ENCODE data around the gene TCEANC2.

Gene TCEANC2

GRCh38 chr1:54009406-54009805 is 44.0 kb upstream of the TCEANC2 start:
- no peak for TF ChIP-seq EZH2 (IDR thresholded peaks at IDR 0.05; ENCODE audit: borderline replicate concordance, low read length)
- TF ChIP-seq CTCF (IDR thresholded peaks at IDR 0.05; ENCODE audit: low read length): no peak
- Histone ChIP-seq H3F3A (ENCODE audit: insufficient read depth, low read length) (no peaks in the 10 kb centered on the region), H4K20me1 (ENCODE audit: insufficient read depth, low read length) (no peaks in the 10 kb centered on the region), H3K36me3 (ENCODE audit: insufficient read depth, low read length) (no peaks in the 10 kb centered on the region), H3K27me3 (ENCODE audit: insufficient read depth, low read length) (peaks cover 6% of the 10 kb centered on the region; the same call in 1 of the 2 replicates), H3K9me2 (ENCODE audit: low read depth, low read length) (no peaks in the 10 kb centered on the region), H3K79me2 (ENCODE audit: insufficient read depth, low read length) (no peaks in the 10 kb centered on the region), H3K9ac (ENCODE audit: low read length) (no peak overlapping the region), H3K4me1 (ENCODE audit: insufficient read depth, low read length, severe bottlenecking) (no peaks in the 10 kb centered on the region), H3K9me3 (ENCODE audit: low read length) (no peaks in the 10 kb centered on the region), H3K4me3 (ENCODE audit: low read depth, low read length, poor library complexity, severe bottlenecking) (no peak overlapping the region), H2AFZ (ENCODE audit: low read length) (no peak overlapping the region), H3K4me2 (ENCODE audit: low read length) (no peak overlapping the region), H3K27ac (ENCODE audit: low read depth, low read length, poor library complexity, severe bottlenecking) (no peak overlapping the region)

- H3K9me2 ChIP-seq (ENCODE audit: low read depth, low read length): no peaks in the 10 kb centered on the region
- H3K9me3 ChIP-seq (ENCODE audit: low read length): no peaks in the 10 kb centered on the region
- peaks cover 6% of the 10 kb centered on the region; the same call in 1 of the 2 replicates for H3K27me3 ChIP-seq (ENCODE audit: insufficient read depth, low read length)
- no peak overlapping the region for H3K9ac ChIP-seq (ENCODE audit: low read length)
- no peak overlapping the region for H3K4me3 ChIP-seq (ENCODE audit: low read depth, low read length, poor library complexity, severe bottlenecking)
- no peak for TF ChIP-seq CTCF (IDR thresholded peaks at IDR 0.05; ENCODE audit: low read length)
- TF ChIP-seq EZH2 (IDR thresholded peaks at IDR 0.05; ENCODE audit: borderline replicate concordance, low read length): no peak
- H2AFZ ChIP-seq (ENCODE audit: low read length): no peak overlapping the region
- no peaks in the 10 kb centered on the region for H3K36me3 ChIP-seq (ENCODE audit: insufficient read depth, low read length)
- no peak overlapping the region for H3K27ac ChIP-seq (ENCODE audit: low read depth, low read length, poor library complexity, severe bottlenecking)
- H4K20me1 ChIP-seq (ENCODE audit: insufficient read depth, low read length): no peaks in the 10 kb centered on the region
- no peaks in the 10 kb centered on the region for H3K79me2 ChIP-seq (ENCODE audit: insufficient read depth, low read length)
- H3K4me1 ChIP-seq (ENCODE audit: insufficient read depth, low read length, severe bottlenecking): no peaks in the 10 kb centered on the region
- H3K4me2 ChIP-seq (ENCODE audit: low read length): no peak overlapping the region
- no peaks in the 10 kb centered on the region for H3F3A ChIP-seq (ENCODE audit: insufficient read depth, low read length)
These were observed 42.8 kb upstream of the TCEANC2 start for GRCh38 chr1:54010415-54011117.

- no peak overlapping the region for H3K4me3 ChIP-seq (ENCODE audit: low read depth, low read length, poor library complexity, severe bottlenecking)
- H2AFZ ChIP-seq (ENCODE audit: low read length): no peak overlapping the region
- peaks cover 6% of the 10 kb centered on the region; the same call in 1 of the 2 replicates for H3K27me3 ChIP-seq (ENCODE audit: insufficient read depth, low read length)
These were observed 41.9 kb upstream of the TCEANC2 start for GRCh38 chr1:54011316-54012007.

More at GRCh38 chr1:54011316-54012007, 41.9 kb upstream of the TCEANC2 start:
- Histone ChIP-seq H3K9me2 (ENCODE audit: low read depth, low read length) (no peaks in the 10 kb centered on the region), H4K20me1 (ENCODE audit: insufficient read depth, low read length) (no peaks in the 10 kb centered on the region), H3K4me2 (ENCODE audit: low read length) (no peak overlapping the region), H3K79me2 (ENCODE audit: insufficient read depth, low read length) (no peaks in the 10 kb centered on the region), H3K27ac (ENCODE audit: low read depth, low read length, poor library complexity, severe bottlenecking) (no peak overlapping the region), H3K9me3 (ENCODE audit: low read length) (no peaks in the 10 kb centered on the region), H3K36me3 (ENCODE audit: insufficient read depth, low read length) (no peaks in the 10 kb centered on the region), H3K9ac (ENCODE audit: low read length) (no peak overlapping the region), H3K4me1 (ENCODE audit: insufficient read depth, low read length, severe bottlenecking) (no peaks in the 10 kb centered on the region), H3F3A (ENCODE audit: insufficient read depth, low read length) (no peaks in the 10 kb centered on the region)
- TF ChIP-seq CTCF (IDR thresholded peaks at IDR 0.05; ENCODE audit: low read length): no peak
- TF ChIP-seq EZH2 (IDR thresholded peaks at IDR 0.05; ENCODE audit: borderline replicate concordance, low read length): no peak
